Adrenal gland (tissue), 5 donors: Measurements from ENCODE around the gene BSG.

Experiments used
- CTCF ChIP-seq, 6 experiments: fragments of 450-650 bp in 4 of 6; fragments of 200-600 bp in 2 of 6; sonication (generic) in 1 of 6; IDR thresholded peaks; 1 replicate in 5 of 6; 2 replicates in 1 of 6; pipeline versions ENCODE4 v1.5.1 to v1.8.0; 2016 to 2021; ENCODE audit warnings: antibody characterized with exemption in 6 of 6, mild to moderate bottlenecking in 2 of 6, moderate library complexity in 1 of 6
- POLR2A ChIP-seq, 2 donors: fragments of 450-650 bp; IDR thresholded peaks; one replicate each; pipeline ENCODE4 v1.6.1; 2017; ENCODE audit warnings: antibody characterized with exemption in 2 of 2, mild to moderate bottlenecking in 2 of 2, moderate library complexity in 1 of 2
- donor health status: DM: no; HTN: no; CAD: no.

GRCh38 chr19:531753-532560 lies 40.4 kb upstream of the BSG start, which contains the start of gene CDC34:
- TF ChIP-seq CTCF (IDR thresholded peaks at IDR 0.05) (no peak), POLR2A (IDR thresholded peaks at IDR 0.05) (peak; percentile 75 to 94)
